Measurements from ENCODE around the gene SLC6A12.
A peak's percentile ranks its signal among the peaks of the same experiment; 100 is the strongest.
"Not testable (repeated sequence)": the region's sequence is repeated elsewhere in the genome, so short reads cannot be mapped to it uniquely, and the experiment has no call there.

Gene SLC6A12

DNA sequence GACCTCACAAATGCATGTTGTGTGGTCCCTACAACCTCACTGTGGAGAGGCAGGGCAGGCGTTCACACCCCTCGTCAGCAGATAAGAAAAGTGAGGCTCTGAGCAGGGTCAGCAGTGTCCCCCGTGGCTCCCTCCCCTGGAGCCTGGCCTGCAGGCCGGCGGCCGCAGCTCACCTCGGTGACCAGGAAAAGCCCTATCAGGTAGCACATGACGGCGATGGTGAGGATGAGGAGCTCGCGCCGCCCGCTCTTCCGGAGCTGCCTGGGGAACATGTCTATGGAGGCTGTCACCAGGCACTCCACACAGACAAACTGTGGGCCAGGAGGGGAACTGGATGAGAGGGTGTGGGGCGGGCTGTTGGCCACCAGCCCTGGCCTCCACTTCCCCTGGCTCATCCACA is 18.0 kb downstream of the SLC6A12 start:
- DNase-seq = no peak

DNA sequence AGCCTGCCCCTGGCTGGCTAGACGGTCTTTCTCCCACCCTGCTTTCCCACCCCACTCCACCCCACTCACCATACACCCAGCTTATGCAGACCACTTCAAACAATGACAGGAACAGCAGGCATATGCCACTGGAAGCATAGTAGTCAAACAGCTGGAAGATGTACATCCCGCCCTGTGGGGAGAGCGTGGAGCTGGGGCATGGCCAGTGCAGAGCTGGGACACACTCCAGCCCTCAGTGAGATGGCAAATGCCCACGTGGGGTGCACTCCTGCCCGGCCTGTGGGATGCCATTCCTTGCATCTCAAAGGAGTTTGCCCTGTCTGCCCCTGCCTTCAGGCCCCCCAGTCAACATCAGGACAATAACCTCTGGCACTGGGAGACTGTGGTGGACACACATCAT is 18.8 kb downstream of the SLC6A12 start:
- no peak for DNase-seq

DNA sequence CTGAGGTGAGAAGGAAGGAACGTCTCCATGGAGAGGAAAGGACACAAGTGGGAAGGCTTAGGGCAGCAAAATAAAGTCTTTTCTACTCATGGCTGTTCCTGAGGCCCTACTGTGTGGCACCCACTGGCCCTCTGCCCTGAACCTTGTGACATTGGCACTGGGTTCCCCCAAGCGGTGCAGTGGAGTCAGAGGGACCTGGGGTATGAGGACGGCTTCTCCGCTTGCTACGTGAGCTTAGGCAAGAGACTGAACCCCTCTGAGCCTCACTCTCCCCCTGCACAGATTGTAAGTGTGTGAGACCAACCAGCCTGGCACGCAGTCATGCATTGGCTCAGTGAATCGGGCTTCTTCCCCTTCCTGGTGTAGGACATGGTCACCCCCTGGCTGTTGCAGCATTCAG is 19.7 kb downstream of the SLC6A12 start:
- no peak for DNase-seq

DNA sequence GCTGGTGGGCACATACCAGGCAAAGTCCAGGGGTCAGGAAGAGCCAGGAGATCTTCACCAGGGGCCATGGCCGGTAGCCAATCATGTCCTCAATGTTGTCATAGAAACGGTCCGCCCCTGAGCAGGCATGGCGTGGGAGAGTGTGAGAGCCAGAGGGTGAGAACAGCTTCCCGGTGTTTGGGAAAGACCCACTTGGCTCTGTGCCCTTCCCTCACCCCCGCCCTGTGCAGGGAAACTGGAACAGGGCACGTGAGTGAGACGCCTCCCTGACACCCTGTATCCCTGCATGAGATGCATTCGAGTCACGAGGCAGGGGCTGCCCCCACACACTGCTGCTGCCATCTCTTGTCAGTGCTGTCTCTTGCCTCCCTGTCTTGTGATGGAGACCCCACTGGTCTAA is 20.7 kb downstream of the SLC6A12 start:
- DNase-seq = no peak

DNA sequence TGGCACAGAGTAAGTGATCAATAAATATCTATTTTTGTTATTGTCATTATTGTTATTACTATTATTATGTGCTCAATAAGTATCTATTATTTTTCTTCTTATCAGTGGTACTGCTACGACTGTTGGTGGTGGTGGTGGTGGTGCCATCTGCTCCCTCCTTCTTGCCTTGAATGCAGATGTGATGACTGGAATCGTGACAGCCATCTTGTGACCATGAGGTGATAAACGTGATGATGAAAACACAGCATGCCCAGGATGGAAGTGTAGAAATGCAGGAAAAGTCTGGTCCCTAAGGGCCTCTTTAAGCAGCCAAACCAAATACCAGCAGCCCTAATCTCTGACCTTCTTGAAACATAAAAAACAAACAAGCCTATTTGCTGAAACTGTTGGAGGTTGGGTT is 22.4 kb downstream of the SLC6A12 start:
- no peak for DNase-seq

DNA sequence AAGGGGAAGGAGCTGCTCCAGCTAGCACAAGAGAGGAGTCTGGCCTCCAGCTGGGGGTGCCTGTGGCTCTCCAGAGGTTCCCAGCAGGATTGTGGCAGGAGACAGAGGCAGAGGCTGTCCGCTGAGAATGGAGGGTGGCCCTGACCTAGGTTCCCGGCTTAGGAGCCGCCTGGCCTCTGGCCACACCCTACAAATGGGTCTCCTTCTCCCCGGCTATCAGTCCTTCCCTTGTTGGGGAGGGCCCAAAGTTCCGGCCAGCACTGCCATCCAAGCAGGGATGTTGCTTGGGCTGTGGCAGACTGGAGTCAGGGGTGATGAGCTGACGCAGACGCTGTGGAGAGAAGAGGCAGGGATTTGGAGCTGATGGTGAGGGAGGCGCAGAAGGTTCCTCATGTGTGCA is 23.1 kb downstream of the SLC6A12 start:
- DNase-seq = no peak

DNA sequence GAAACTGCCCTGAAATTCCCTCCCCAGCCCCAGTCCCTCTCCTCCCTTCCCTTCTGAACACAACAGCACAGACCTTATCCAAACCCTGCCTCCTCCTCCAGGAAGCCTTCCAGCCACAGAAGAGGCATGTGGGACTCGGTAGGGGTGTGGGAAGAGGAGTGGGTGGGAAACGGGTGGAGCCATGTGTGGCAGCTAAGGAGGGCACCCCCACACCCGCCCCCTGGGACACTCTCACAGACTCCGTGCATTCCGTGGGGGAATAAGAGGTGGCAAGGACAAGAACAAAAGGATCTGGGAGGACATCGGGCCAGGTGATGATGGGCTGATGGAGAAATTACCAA is 24.4 kb downstream of the SLC6A12 start:
- DNase-seq = no peak

DNA sequence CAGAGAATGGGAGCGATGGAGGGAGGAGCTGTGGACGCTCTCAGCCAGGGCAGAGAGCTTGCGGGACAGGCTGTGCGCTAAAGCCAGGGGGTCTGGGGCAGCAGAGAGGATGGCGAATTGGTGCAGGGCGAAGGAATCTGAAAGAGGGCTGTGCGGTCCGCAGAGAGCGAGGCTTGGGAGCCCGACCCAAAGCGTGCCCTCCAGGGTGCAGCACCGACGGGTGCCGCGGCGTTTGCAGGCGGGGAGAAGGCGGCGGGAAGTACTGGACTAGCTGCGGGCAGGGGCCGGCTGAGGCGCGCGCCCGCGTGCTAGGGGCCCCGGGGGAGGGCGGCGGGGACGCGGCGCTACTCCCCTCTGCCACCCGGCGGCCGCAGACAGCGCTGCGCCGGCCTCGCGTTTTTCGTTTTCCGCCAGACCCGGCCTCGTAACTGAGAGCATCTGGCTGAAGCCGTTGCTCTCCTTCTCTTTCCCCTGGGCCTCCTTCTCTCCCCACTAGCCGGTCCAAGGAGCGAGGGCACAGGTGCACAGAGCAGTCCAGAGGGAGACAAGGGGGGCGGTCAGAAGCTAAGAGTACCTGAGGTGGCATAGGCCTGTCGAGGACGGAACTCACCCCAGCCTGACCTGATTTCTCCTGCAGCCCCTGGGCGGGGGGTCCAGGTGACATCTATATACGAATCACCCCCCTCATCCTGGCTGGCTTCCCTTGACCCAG is 24.9 kb downstream of the SLC6A12 start:
- DNase-seq = peak; percentile 22 to 29

DNA sequence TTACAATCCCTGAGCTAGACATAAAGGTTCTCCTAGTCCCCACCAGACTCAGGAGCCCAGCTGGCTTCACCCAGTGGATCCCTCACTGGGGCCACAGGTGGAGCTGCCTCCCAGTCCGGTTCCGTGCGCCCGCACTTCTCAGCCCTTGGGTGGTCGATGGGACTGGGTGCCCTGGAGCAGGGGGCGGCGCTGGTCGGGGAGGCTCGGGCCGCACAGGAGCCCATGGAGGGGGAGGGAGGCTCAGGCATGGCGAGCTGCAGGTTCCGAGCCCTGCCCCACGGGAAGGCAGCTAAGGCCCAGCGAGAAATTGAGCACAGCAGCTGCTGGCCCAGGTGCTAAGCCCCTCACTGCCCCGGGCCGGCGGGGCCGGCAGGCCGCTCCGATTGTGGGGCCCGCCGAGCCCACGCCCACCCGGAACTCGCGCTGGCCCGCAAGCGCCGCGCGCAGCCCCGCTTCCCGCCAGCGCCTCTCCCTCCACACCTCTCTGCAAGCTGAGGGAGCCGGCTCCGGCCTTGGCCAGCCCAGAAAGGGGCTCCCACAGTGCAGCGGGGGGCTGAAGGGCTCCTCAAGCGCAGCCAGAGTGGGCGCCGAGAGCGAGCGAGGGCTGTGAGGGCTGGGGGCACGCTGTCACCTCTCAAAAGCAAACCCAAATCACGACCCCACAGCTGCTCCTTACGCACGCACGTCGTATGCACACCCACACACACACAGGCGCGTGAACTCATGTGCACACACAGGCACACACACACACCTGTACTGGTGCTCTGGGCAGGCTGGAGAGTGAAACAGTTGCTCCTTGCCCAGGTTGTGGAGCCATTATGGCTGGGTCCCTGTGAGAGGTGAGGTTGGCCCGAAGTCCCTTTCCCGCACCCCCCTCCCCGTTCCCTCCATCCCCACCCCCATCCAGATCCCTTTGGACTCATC is 25.7 kb downstream of the SLC6A12 start:
- DNase-seq = not testable (repeated sequence)

DNA sequence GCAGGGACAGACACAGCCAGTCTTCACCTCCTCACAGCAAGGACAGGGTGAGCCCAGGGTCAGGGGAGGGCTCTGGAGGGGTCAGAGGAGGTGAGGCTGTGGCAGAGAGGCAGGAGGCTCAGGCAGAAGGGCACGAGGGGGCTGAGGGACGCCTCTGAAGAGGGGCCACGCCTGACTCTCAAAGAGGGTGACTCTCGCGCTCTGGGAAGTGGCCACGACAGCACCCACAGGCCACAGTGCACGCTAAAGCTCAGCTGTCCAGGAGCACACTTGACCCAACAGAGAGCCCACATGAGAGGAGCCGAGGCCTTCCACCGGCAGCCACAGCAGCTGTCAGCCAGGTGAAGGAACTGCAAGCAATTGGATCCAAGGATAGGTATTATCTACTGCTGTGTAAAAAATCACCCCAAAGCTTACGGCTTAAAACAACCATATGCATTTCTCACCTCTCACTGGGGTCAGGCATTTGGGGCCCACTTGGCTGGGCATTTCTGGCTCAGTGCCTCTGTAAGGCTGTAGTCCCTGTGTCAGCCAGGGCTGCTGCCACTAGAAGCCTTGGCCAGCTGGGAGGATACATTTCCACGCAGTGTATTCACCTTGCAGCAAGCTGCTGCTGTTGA is 27.8 kb downstream of the SLC6A12 start:
- DNase-seq = no peak

DNA sequence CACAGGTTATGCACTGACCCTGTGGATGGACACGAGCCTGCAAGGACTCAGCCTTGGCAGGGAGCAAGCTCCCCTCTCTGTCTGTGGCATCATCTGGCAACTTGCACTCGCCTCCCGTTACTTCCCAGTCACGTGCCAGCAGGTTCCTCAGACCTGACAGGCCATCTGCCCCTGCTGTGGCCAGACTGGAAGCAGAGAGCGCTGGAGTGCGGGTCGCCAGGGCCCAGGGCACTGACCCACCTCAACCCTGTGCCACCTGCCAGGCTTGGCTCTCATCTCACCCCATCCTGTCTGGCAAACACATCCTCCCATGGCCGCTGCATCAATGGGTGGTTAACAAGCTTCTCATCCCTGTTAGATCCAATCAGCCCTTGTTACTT is 28.4 kb downstream of the SLC6A12 start:
- DNase-seq = no peak

DNA sequence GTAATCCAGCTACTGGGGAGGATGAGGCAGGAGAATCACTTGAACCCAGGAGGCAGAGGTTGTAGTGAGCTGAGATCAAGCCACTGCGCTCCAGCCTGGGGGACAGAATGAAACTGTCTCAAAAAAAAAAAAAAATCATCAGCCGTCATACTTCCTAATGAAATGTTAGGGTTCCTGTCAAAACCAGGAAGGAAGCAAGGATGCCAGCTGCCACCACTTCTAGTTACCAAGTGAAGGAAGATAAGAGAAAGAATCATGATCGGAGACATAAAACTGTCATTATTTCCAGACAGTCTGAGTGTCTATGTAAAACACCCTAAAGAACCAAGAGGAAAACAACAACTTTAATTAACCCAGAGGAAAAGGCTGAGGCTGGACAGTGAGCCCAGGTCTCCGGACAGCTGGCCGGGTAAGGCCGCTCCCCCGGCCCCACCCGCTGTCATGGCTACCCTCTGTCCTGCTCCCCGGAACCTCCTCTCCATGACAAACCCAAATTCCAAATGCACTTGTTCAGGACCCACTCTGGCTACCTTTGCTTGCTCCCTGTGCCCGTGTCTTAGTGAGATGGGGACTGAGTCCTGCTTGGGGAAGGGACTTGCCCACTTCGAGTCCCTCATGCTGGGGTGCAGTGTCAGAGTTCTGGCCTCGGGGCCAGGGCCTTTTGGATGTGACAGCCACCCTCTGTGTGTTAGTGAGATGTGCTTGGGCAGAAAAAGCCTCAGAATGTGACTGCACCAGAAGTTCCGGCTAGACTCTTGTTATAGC is 29.0 kb downstream of the SLC6A12 start:
- DNase-seq = no peak

DNA sequence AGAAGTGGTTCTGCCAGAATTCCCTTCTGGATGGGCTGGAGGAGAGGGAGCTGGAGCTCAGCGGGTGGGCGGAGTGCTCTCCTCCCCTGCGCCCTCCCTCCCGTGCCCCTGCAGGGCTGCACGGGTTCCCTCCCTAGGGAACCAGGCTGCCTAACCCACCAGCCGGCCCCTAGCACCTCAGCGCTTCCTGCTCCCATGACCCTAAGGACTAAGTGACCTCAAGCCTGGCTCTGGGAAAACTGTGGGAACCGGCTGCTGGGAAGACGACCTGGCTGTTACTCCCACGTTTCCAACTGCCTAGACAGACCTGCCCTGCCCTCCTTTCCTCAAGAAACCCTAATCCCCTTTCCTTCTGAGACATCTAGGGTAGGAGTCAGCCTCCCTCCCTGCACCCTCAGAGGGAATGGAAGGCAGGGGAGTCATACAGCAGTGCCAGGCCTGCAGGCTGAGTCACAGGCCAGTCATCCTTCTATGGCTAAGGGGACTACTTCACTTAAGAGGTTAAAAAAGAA is 31.5 kb downstream of the SLC6A12 start:
- DNase-seq = peak in 1 of 2 experiments; percentile 6

DNA sequence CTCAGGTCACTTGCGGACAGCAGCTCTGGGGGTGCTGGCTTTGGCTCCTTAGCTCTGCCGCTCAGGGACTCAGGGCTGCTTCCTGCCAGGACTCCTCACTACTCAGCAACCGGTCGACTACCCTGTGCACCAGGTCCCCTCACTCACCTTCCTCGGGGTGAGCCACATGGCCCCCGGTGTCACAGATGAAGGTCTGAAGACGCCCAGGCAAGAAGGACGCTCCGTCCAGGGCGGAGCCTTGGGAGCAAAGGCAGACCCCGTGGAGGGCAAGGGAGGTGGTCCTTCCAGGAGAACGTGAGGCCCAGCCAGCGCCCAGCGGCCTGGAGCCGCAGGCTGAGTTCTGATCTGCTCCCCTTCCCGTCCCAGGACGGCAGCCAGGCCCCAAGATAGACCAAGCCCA is 32.0 kb downstream of the SLC6A12 start:
- DNase-seq = no peak

DNA sequence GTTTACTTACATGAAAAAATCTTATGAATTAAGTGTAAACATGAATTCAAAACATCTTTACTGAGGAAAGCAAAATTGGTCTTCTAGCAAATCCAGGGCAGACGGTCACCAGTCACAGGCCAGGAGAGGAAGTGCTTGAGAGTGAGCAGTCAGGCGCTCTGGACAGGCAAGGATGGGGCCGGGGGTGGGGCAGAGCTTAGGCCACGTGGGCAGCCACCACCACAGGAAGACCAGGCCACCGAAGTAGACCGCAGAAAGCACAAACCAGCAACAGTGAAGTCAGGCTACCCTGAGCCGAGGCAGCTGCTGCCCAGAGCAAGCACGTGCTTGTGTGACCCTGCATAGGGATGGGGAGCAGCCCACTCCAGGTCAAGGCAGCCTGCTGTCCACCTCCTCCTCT is 33.5 kb downstream of the SLC6A12 start:
- peak in 1 of 2 experiments; percentile 17 for DNase-seq

DNA sequence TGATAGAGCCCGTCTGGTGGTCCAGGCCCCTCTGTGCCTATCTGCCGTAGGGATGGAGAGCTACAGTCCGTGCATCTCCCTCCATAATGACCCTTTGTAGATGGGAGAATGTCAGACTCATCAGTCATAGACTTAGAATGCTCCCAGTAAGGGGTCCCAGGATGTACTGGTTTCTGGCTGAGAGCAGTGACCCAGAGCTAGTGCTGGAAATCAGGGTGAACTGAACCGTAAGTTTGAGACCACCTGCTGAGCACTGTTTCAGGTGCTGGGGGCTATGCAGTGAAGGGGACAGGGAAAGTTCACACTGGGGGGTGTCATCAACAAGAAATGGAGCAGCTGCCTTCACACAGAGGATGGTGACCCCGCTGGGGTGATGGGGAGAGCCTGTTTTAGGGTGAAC is 34.1 kb downstream of the SLC6A12 start:
- DNase-seq = no peak

DNA sequence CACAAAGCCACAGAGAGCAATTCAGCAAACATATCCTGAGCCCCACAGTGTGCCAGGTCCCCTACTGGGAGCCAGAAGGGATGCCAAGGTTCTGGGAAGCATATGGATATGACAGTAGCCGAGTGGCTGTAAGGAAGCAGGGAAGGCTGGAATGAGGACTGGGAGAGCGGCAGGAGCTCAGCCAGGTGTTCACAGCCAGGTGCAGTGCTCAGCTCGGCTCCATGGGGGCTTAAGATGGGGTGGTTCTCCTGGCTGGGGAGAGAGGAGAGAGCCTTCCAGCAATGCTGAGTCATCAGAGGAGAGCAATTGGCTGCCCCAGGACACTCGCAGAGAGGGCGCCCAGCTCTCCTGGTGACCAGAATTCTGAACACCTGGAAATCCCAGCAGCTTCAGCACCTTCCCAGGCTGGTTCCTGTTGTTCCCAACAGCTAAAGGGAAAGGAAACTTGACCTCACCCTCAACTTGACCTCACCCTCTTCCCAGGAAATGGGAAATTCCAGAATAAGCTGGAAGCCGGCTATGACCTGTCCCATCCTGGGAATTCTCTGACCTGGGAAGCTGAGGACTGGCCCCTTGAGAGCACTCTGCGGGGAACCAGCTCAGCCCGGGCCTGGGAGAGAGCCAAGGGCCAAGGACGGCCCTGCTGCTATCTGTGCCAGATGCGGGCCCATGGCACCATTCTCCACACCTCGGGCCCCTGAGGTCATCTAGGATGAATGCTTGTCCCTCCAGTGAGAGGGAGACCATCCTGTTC is 34.6 kb downstream of the SLC6A12 start:
- DNase-seq = no peak

DNA sequence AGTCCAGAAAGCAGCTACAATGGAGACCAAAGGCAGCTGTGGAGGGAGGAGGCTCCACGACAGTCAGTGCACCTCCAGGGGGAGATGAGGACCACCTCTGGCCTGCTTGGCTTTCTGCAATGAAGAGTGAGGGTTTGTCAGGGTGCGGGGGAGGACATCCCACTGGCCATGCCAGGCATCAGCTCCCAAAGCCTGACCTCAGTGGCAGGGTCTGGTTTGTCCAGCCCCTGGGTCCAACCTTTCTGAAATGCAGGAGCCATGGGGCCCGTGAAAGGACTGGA is 35.2 kb downstream of the SLC6A12 start:
- no peak for DNase-seq

DNA sequence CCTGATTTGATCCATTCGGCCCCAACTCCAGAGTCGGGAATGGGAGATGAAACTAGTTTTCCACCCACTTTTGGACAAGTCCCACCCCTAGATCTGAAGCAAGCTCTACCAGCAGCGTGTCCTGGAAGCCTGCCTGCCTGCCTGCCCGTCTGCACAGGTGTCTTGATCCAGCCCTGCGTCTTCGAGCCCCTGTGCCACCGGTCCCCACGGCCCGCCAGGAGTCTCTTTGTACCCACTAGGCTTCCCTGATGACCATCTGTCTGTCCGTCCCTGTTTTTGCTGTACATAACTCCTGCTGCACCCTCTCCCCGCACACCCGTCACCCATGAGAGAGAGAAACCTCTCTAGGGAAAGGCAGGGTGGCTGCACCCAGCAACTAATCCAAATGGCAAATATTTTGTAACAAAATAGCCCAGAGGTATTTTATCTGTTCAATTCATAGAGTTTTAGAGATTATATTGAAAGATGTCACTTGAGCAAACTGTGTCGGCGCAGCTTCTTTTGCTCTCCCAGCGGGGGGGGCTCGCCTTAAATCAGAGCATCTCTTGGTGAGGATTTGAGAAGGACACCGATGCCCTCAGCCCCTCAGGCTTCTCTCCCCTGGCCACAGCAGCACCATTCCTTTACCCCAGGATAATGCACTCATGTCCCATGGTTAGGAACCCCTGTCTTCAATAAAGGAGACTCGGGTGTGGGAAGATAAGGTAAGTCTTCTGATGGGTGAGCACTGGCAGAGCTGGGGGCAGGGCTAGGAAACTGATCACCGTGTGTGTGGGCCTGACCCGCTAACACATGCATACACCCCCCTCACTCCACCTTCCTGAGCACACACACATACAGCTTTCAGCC is 35.8 kb downstream of the SLC6A12 start:
- DNase-seq = no peak

DNA sequence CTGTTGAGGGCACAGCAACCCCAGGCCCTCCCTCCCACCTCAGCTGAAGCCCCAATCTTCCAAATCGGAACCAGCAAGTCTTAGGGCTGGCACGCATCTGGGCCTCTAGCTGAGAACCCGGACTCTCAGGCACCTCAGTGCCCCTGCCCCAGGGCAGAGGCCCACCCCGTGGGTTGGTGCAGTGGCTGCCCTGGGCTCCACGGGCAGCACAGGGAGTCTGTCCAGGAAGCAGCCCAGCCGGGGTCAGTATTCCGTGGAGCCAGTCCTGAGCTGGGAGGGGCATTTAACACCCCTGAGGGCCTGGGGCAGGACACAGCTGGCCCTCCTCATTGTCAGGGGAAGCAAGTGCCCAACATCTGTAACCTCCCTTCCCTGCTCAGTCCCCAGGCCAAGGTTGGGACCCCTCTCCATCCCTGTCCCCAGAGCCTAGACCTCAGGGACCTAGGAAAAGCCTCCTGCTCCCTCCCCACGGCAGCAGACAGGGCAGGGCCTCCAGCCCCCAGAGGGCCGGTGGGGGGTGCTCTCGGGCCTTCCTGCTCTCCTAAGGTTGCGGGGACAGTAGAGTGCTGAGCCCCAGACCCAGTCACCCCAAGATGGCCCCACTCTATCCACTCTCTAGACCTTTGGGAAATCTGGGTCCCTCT is 36.5 kb downstream of the SLC6A12 start:
- DNase-seq = no peak
